Endodermal cell (in vitro differentiated cells): ENCODE results near the gene PLXNA2. TPM values are rescaled to one million over a fixed set of nuclear protein-coding genes. Genes with fewer than 3 reads are reported as not detected.
A peak's percentile ranks its signal among the peaks of the same experiment; 100 is the strongest.

ENCODE experiments used
- DNase-seq: peaks from one replicate; pipeline ENCODE4 v3.0.0-alpha.2; 2017
- H3K27ac ChIP-seq: 2 replicates; pipeline ENCODE4 v1.5.1; 2013; ENCODE audit warnings: mild to moderate bottlenecking, low read depth, low read length, moderate library complexity
- H3K27me3 ChIP-seq: 2 replicates; pipeline ENCODE4 v1.6.1; 2013; ENCODE audit warnings: mild to moderate bottlenecking, low read length, moderate library complexity; ENCODE audit not compliant: insufficient read depth, control insufficient read depth, poor library complexity, severe bottlenecking
- H3K36me3 ChIP-seq: 2 replicates; pipeline ENCODE4 v1.7.0; 2013; ENCODE audit warnings: mild to moderate bottlenecking, low read length, moderate library complexity; ENCODE audit not compliant: control insufficient read depth, insufficient read depth
- H3K4me1 ChIP-seq: one replicate; pipeline ENCODE4 v1.7.0; 2013; ENCODE audit warnings: low read length; ENCODE audit not compliant: control insufficient read depth, insufficient read depth
- H3K4me3 ChIP-seq: 2 replicates; pipeline ENCODE4 v1.5.1; 2013; ENCODE audit warnings: mild to moderate bottlenecking, low read length, moderate library complexity
- H3K9ac ChIP-seq: 2 replicates; pipeline ENCODE4 v1.6.1; 2013; ENCODE audit warnings: mild to moderate bottlenecking, low read length, moderate library complexity; ENCODE audit not compliant: poor library complexity, severe bottlenecking; ENCODE audit errors: extremely low read depth
- H3K9me3 ChIP-seq: 2 replicates; pipeline ENCODE4 v1.6.1; 2013; ENCODE audit warnings: mild to moderate bottlenecking, low read length, moderate library complexity; ENCODE audit not compliant: control insufficient read depth
- H3K27ac Mint-ChIP-seq: 2 replicates; pipeline ENCODE4 v1.8.0; 2020; ENCODE audit warnings: mixed read lengths
- H3K27me3 Mint-ChIP-seq: 2 replicates; pipeline ENCODE4 v1.8.0; 2021; ENCODE audit warnings: mild to moderate bottlenecking, mixed read lengths; ENCODE audit not compliant: insufficient read depth
- H3K36me3 Mint-ChIP-seq: 2 replicates; pipeline ENCODE4 v1.8.0; 2020; ENCODE audit warnings: low read depth, mixed read lengths
- H3K4me1 Mint-ChIP-seq: 2 replicates; pipeline ENCODE4 v1.8.0; 2020; ENCODE audit warnings: mixed read lengths
- H3K4me3 Mint-ChIP-seq: 2 replicates; pipeline ENCODE4 v1.8.0; 2020; ENCODE audit warnings: mild to moderate bottlenecking, moderate library complexity, mixed read lengths
- H3K9me3 Mint-ChIP-seq: 2 replicates; pipeline ENCODE4 v1.8.0; 2020; ENCODE audit warnings: mild to moderate bottlenecking, mixed read lengths
- WGBS, 2 experiments: methylation state at CpG; one replicate each; pipeline versions ENCODE4 v1.1.5 to v1.1.7; 2013; ENCODE audit warnings: missing lambda C conversion rate in 2 of 2, mixed read lengths in 1 of 2; ENCODE audit not compliant: insufficient coverage in 1 of 2, insufficient read length in 1 of 2; 5-methylcytosine and 5-hydroxymethylcytosine counted together
- total RNA-seq, 2 donors: library from RNA; stranded (reverse); fragmentation: NEBNext Ultra II Directional in 1 of 2; extraction: Animal tissue kit (Norgen Biotek cat#: 25700) in 1 of 2; gene quantifications; 2 replicates in 1 of 2; 3 replicates in 1 of 2; pipeline ENCODE4 v1.2.1, GENCODE V29; 2021
- TF ChIP-seq, protein P1 (sequence below): fragments of 200-600 bp; sonication (generic); conservative IDR thresholded peaks from 2 replicates; pipeline ENCODE4 v1.5.0; 2021; ENCODE audit warnings: antibody characterized with exemption, mild to moderate bottlenecking

The PLXNA2 gene
- total RNA-seq, 2 donors from 2014 or later, result 61.2 to 86.1 TPM

DNA sequence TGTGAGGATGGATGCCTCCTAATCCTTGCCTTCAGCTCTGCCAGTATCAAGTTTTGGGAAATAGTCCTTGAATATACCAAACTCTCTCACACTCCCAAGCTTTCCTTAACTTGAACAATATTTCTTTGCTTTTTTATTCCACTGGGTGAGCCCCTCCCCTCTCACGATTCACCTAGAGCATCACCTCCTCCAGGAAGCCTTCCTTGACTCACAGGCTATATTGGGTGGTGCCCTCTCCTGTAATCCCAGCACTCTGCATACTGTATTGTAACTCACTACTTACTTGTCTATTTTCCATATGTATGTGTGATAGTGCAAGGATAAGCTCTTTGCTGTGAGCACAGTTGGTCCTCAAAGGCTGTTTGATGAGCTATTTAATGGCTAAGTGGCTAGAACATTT, 114.7 kb downstream of the PLXNA2 start:
- Mint-ChIP-seq H3K4me3 (no peak overlapping the region), H3K36me3 (peaks cover 24% of the 10 kb centered on the region), H3K27ac (peak overlapping the region; percentile 41), H3K9me3 (no peaks in the 10 kb centered on the region), H3K27me3 (no peaks in the 10 kb centered on the region), H3K4me1 (peaks cover 70% of the 10 kb centered on the region)
- Histone ChIP-seq H3K9me3 (no peaks in the 10 kb centered on the region), H3K9ac (no peak overlapping the region), H3K27ac (no peak overlapping the region), H3K4me3 (no peak overlapping the region), H3K36me3 (peaks cover 75% of the 10 kb centered on the region), H3K4me1 (peaks cover 26% of the 10 kb centered on the region), H3K27me3 (no peaks in the 10 kb centered on the region)
- no peak for DNase-seq
- WGBS, 2 experiments, result 96 to 100% methylated on average over 1 of the region's 1 CpG
- TF ChIP-seq, protein P1, sequence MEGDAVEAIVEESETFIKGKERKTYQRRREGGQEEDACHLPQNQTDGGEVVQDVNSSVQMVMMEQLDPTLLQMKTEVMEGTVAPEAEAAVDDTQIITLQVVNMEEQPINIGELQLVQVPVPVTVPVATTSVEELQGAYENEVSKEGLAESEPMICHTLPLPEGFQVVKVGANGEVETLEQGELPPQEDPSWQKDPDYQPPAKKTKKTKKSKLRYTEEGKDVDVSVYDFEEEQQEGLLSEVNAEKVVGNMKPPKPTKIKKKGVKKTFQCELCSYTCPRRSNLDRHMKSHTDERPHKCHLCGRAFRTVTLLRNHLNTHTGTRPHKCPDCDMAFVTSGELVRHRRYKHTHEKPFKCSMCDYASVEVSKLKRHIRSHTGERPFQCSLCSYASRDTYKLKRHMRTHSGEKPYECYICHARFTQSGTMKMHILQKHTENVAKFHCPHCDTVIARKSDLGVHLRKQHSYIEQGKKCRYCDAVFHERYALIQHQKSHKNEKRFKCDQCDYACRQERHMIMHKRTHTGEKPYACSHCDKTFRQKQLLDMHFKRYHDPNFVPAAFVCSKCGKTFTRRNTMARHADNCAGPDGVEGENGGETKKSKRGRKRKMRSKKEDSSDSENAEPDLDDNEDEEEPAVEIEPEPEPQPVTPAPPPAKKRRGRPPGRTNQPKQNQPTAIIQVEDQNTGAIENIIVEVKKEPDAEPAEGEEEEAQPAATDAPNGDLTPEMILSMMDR, result no peak

DNA sequence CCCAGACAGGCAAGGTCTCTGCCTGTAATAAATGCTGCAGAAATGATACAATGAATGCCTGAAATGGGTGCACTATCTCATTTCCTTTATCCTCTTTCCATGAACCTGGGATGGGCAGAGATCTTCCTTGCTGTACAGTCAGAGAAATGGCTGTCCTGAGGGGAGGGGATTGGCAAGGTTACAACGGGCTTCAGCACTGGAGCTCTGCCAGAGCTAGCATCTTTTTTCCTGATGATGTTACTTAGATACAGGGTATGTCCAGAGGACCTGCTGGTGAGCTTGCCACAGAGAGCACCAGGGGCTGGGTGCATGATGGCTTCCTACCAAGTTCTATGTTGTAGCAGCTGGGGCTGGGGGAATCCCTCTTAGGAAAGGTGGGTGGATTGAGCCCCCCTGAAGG, 115.1 kb downstream of the PLXNA2 start:
- H3K36me3 Mint-ChIP-seq, result peaks cover 25% of the 10 kb centered on the region
- no peak for DNase-seq
- Histone ChIP-seq H3K4me3 (no peak overlapping the region), H3K36me3 (peaks cover 75% of the 10 kb centered on the region), H3K27me3 (no peaks in the 10 kb centered on the region), H3K9me3 (no peaks in the 10 kb centered on the region), H3K9ac (no peak overlapping the region), H3K27ac (no peak overlapping the region), H3K4me1 (peaks cover 26% of the 10 kb centered on the region)
- TF ChIP-seq, protein P1, result no peak
- no peaks in the 10 kb centered on the region for H3K27me3 Mint-ChIP-seq
- peaks cover 68% of the 10 kb centered on the region for H3K4me1 Mint-ChIP-seq
- H3K4me3 Mint-ChIP-seq, result no peak overlapping the region
- no peaks in the 10 kb centered on the region for H3K9me3 Mint-ChIP-seq
- no peak overlapping the region for H3K27ac Mint-ChIP-seq
- WGBS, 2 experiments, result 0% methylated on average over 1 of the region's 1 CpG; no CpG with 5 or more reads in 1 of the 2 experiments

DNA sequence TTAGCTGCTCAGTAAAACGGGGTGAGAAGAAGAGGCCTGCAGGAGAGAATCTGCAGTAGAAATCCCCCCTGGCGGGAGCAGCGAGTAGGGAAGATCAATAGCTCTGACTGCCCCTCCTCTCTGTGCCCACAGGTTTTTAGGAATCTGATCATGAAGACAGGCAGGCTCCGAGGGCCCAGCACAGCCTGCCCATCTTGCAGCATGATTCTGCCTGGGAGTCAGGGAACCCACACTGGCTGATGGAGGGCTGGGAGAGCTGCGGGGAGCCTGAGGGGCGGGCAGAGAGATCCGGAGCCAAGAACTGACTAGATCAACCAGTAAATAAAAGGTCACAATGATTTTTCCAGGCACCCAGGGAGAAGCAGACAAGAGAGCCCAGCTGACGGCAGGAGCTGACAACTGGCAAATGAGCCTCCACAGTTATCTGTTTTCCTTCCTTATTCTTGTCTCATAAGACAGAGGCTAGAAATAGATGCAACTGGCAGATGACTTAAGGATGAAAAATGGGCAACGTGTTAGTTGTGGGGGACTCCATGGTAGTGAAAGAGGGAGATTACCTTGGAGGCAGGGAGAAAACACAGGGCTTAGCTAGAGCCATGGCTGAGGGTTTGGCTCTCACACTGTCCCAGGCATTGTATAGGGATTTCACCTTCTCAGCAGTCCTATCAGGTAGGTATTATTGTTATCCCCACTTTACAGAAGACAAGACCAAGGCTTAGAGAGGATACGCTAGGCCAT, 116.2 kb downstream of the PLXNA2 start:
- H3K27me3 Mint-ChIP-seq, result no peaks in the 10 kb centered on the region
- H3K4me3 Mint-ChIP-seq, result no peak overlapping the region
- peak; percentile 79 for DNase-seq
- WGBS, 2 experiments, result 43 to 59% methylated on average over 4 to 9 of the region's 10 CpGs
- peaks cover 32% of the 10 kb centered on the region for H3K36me3 Mint-ChIP-seq
- TF ChIP-seq, protein P1, result peak; percentile 38
- no peaks in the 10 kb centered on the region for H3K9me3 ChIP-seq
- H3K4me3 ChIP-seq, result no peak overlapping the region
- H3K9ac ChIP-seq, result no peak overlapping the region
- H3K27ac Mint-ChIP-seq, result peak overlapping the region; percentile 92
- H3K27me3 ChIP-seq, result no peaks in the 10 kb centered on the region
- no peak overlapping the region for H3K27ac ChIP-seq
- H3K4me1 Mint-ChIP-seq, result peaks cover 68% of the 10 kb centered on the region
- peaks cover 21% of the 10 kb centered on the region for H3K4me1 ChIP-seq
- peaks cover 77% of the 10 kb centered on the region for H3K36me3 ChIP-seq
- no peaks in the 10 kb centered on the region for H3K9me3 Mint-ChIP-seq
